Measurements from ENCODE around the gene RHBDL3. TPM values are rescaled to one million over a fixed set of nuclear protein-coding genes. Genes with fewer than 3 reads are reported as not detected.
A peak's percentile ranks its signal among the peaks of the same experiment; 100 is the strongest.

RHBDL3 gene
- total RNA-seq, 1 donor from 2014 or later: 0.41 TPM

GRCh38 chr17:32320847-32321246 is 55.2 kb downstream of the RHBDL3 start:
- Histone ChIP-seq H3K36me3 (no peaks in the 10 kb centered on the region), H3K4me3 (no peak overlapping the region), H3K9me3 (no peaks in the 10 kb centered on the region), H3K4me1 (peaks cover 9% of the 10 kb centered on the region), H3K27ac (no peak overlapping the region), H3K27me3 (no peaks in the 10 kb centered on the region)
- no peak for DNase-seq
- intact Hi-C loops (cut with DNase I): no loop called here
- no peak for ATAC-seq
- no peak for TF ChIP-seq CTCF (IDR thresholded peaks at IDR 0.05)

GRCh38 chr17:32323046-32323445 is 57.4 kb downstream of the RHBDL3 start:
- TF ChIP-seq CTCF (IDR thresholded peaks at IDR 0.05): no peak
- intact Hi-C loops (cut with DNase I): no loop called here
- H3K4me1 ChIP-seq: peaks cover 9% of the 10 kb centered on the region
- no peak overlapping the region for H3K4me3 ChIP-seq
- no peaks in the 10 kb centered on the region for H3K27me3 ChIP-seq
- no peak overlapping the region for H3K27ac ChIP-seq
- H3K9me3 ChIP-seq: no peaks in the 10 kb centered on the region
- peak; percentile 78 for DNase-seq
- H3K36me3 ChIP-seq: no peaks in the 10 kb centered on the region
- peak; percentile 67 for ATAC-seq

- ATAC-seq: peak; percentile 51
These were observed 58.3 kb downstream of the RHBDL3 start for GRCh38 chr17:32323811-32324491.

GRCh38 chr17:32327911-32328310 is 62.3 kb downstream of the RHBDL3 start:
- DNase-seq (peak; percentile 3), ATAC-seq (no peak)
- Histone ChIP-seq H3K36me3 (no peaks in the 10 kb centered on the region), H3K4me3 (no peak overlapping the region), H3K9me3 (no peaks in the 10 kb centered on the region), H3K27me3 (no peaks in the 10 kb centered on the region), H3K27ac (no peak overlapping the region), H3K4me1 (peaks cover 12% of the 10 kb centered on the region)
- no peak for TF ChIP-seq CTCF (IDR thresholded peaks at IDR 0.05)
- intact Hi-C loops (cut with DNase I): no loop called here

More at GRCh38 chr17:32323811-32324491, 58.3 kb downstream of the RHBDL3 start:
- Histone ChIP-seq H3K27ac (no peak overlapping the region), H3K36me3 (no peaks in the 10 kb centered on the region), H3K9me3 (no peaks in the 10 kb centered on the region), H3K4me1 (peaks cover 9% of the 10 kb centered on the region), H3K4me3 (peak overlapping the region; percentile 30), H3K27me3 (no peaks in the 10 kb centered on the region)
- no peak for DNase-seq
- intact Hi-C loops (cut with DNase I): no loop called here
- TF ChIP-seq CTCF (IDR thresholded peaks at IDR 0.05): no peak

- H3K27me3 ChIP-seq: no peaks in the 10 kb centered on the region
- TF ChIP-seq CTCF (IDR thresholded peaks at IDR 0.05): no peak
- intact Hi-C loops (cut with DNase I): no loop called here
- ATAC-seq (no peak), DNase-seq (no peak)
- H3K36me3 ChIP-seq: peaks cover 17% of the 10 kb centered on the region
- H3K4me1 ChIP-seq: peaks cover 3% of the 10 kb centered on the region
- no peaks in the 10 kb centered on the region for H3K9me3 ChIP-seq
- no peak overlapping the region for H3K27ac ChIP-seq
- no peak overlapping the region for H3K4me3 ChIP-seq
These were observed 64.5 kb downstream of the RHBDL3 start for GRCh38 chr17:32330147-32330546.
